OCI-LY7 (cell line): ENCODE results near the gene KPNA4.

Source experiments
- CTCF ChIP-seq: fragments of 200-600 bp; sonication (generic); conservative IDR thresholded peaks from 2 replicates; pipeline ENCODE4 v1.5.1; 2014; ENCODE audit warnings: mild to moderate bottlenecking, antibody characterized with exemption, low read length, moderate library complexity, mixed read lengths
- EZH2phosphoT487 ChIP-seq: fragments of 200-600 bp; sonication (generic); IDR thresholded peaks from 2 replicates; pipeline ENCODE4 v1.6.1; 2018; ENCODE audit warnings: low read depth, borderline replicate concordance, mild to moderate bottlenecking, mixed run types, antibody characterized with exemption, low read length, moderate library complexity, mixed read lengths

GRCh38 chr3:160490166-160490565, 75.2 kb downstream of the KPNA4 start:
- TF ChIP-seq CTCF (no peak), EZH2phosphoT487 (no peak)
